ENCODE measurements around the gene AK5.

AK5 gene

DNA sequence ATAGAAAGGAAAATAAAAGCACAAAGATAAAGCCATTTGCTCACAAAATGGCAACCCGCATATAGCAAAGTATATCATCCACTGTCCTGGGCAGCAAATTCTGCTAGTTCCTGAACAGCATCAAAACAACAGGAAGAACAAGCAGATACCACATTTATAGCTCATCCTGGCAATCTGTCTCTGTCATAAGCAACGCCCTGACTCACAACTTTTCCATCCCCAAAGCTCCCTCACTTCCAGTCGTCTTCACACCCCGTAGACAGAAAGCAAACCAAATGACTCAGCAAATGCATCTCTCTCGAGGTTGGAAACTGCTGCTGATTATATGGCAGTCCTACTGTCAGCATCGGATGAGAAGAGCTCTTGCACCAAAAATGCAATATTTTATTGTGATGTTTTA is 65.8 kb downstream of the AK5 start:
- peak; percentile 69 for DNase-seq (ENCODE audit: low read depth, low spot score)
- H3K27ac ChIP-seq = no peak overlapping the region

DNA sequence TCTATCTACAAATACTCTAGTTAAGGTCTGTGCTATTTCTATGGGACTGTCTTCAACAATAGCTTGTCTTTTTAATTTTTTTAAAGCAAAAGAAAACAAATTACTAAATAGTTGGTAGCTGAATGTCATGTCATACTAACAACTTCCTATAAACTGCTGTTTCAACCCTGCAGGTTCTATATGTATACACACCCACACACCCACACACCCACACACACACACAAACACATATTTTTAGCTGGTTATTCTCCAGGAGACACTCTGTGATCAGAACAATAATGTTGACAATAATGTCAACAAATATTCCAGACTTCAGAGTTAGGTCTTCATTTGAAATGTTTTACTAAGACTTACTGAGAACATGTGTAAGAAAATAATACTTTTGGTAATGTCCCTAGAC is 66.7 kb downstream of the AK5 start:
- no peak for DNase-seq (ENCODE audit: low read depth, low spot score)
- no peak overlapping the region for H3K27ac ChIP-seq

DNA sequence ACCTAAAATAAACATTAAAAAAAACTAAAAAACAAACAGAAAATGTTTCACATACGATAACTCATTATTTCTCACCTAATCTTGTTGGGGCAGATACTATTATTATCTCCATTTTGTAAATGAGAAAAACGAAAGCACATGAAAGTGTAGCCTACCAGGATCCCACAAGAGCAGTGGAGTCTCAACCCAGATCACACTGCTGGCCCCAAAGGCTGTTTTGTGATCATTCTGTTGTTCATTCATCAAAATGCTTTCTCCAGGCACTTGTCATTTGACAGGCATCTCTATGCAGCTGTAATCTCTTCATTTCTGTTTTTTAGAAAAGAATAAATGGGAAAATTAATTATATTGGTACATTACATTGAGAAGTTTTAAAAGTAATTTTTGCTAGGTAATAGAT is 67.5 kb downstream of the AK5 start:
- no peak for DNase-seq (ENCODE audit: low read depth, low spot score)
- H3K27ac ChIP-seq = no peak overlapping the region

DNA sequence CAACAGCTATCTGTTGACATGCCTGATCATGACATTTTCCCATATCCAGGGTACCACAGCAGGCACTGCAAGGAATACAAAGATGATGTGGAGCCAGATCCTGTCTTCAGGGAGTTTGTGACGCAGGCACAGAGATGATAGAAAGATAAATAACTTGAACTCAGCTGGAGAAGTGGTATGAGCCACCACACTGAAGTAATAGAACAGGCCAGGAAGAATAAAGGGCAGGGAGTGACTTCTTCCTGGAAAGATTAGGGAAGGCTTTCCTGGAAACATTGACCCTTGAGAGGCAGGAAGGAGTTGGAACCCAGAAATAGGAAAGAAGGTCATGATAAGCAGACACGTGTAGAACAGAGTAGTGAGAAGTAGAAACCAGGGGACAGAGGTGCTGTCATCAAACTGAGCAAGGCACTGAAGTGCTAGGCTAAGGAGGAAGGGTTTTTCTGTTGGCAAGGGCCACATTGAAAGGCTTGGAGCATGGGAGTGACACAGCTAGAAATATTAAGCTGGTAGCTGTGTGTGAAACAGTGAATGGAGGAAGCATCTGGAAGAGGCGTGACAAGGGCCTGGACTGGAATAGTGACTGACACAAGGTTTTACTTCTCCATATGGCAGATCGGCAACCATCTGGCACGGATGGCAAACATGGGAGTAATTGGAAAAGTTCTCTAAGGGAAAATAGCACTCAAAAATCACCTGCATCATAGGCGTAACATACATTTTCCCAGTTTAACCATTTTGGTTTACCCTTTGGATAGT is 68.4 kb downstream of the AK5 start:
- no peak for DNase-seq (ENCODE audit: low read depth, low spot score)

DNA sequence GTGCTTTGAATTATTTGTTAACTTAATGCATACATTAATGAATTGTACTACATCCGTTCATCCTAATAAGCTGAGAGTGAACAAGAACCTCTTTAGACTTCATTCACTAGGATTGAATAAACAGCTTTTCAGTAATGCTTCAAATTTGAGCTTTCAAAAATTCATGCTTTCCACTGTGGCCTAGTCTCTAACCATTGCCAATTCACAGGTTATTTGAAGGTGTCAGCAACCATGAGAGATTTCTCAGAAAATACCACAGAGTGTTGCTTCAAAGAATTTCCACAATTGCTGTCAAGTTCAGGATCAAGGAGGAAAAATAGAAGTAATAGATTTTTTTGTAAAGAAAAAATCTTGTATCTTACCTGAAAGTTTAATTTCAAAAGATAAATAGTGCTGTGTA is 72.7 kb downstream of the AK5 start:
- H3K27ac ChIP-seq = no peak overlapping the region
- no peak for DNase-seq (ENCODE audit: low read depth, low spot score)

More for the DNA sequence above, 68.4 kb downstream of the AK5 start:
- no peak overlapping the region for H3K27ac ChIP-seq

DNA sequence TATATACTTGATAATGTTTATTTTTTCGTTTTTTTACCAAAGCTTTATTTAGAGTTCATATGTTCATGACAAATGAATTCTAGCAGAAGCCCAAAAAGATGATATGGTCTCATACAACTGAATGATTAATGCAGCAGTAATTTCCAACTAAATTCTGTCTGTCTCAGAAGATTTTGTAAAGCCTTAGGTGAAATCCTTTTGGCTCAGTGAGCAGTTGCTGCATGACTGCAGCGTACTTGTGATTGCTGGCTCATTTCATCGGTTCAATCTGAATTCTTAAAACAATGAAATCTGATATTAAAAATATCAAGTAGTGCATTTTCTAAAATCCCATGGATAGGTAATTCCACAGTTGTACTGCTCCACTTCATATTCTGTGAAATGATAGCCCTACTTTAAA is 73.2 kb downstream of the AK5 start:
- no peak overlapping the region for H3K27ac ChIP-seq
- no peak for DNase-seq (ENCODE audit: low read depth, low spot score)

DNA sequence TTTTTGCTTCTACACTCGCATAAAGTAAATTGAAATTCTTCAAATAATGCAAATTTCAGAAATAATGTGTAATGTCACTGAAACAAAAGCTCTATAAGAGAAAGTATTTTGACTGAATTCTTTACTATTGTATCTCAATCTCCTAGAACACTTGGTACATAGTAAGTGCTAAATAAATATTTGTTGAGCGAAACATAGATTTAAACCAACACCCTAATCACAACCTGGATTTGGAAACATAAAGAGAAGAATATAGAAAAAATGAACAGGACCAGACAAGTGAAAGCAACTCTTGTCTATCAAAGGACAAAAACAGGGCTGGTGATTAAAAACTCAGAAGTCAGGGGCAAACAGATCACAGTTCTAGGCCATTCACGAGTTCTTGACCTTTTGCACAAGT is 74.3 kb downstream of the AK5 start:
- DNase-seq (ENCODE audit: low read depth, low spot score) = no peak
- H3K27ac ChIP-seq = no peak overlapping the region

DNA sequence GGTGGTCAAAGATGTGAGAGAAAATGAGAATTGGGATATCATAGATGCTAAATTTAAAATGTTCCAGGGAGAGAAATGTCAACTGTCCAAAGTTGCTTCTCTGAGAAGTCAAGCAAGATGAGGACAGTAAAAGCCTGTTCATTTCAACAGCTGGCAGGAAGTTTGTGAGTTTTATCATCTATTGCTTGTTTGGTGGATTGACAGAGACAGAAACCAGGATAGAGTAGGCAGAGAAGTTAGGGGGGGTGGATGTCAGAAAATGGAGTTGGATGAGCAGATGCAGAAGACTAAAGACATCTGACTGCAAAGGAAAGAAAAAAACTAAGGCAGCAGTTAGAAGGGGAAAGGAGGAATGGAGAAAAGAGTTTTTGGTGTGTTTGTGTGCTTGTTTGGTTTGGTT is 78.4 kb downstream of the AK5 start:
- DNase-seq (ENCODE audit: low read depth, low spot score) = no peak
- H3K27ac ChIP-seq = no peak overlapping the region

DNA sequence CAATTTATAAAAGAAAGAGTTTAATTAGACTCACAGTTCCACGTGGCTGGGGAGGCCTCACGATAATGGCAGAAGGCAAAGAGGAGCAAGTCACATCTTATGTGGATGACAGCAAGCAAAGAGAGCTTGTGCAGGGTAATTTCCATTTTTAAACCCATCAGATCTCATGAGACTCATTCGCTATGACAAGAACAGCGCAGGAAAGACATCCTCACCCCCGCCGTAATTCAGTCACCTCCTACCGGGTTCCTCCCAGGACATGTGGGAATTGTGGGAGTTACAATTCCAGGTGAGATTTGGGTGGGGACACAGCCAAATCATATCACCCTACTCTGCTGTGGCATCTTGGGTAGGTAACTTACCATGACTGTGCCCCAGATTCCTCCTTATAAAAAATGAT is 79.8 kb downstream of the AK5 start:
- no peak overlapping the region for H3K27ac ChIP-seq
- no peak for DNase-seq (ENCODE audit: low read depth, low spot score)

DNA sequence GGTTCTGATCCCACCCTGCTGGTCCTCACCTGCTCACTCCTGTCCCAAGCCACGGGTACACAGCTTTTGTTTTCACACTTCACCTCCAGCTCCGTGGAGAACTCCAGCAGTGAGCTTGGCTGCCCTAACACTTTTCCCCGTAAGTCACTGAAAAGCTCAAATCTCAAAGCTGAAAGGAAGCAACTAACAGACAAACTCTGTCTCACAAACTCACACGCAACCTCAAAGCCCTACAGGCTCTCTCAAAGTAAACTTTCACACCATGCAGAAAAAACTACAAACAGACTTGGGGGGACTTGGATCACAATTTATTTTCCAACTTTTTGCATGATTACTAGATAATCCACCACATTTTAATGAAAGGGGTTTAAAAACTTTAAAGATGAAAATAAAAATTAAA is 88.3 kb downstream of the AK5 start:
- H3K27ac ChIP-seq = no peak overlapping the region
- no peak for DNase-seq (ENCODE audit: low read depth, low spot score)

DNA sequence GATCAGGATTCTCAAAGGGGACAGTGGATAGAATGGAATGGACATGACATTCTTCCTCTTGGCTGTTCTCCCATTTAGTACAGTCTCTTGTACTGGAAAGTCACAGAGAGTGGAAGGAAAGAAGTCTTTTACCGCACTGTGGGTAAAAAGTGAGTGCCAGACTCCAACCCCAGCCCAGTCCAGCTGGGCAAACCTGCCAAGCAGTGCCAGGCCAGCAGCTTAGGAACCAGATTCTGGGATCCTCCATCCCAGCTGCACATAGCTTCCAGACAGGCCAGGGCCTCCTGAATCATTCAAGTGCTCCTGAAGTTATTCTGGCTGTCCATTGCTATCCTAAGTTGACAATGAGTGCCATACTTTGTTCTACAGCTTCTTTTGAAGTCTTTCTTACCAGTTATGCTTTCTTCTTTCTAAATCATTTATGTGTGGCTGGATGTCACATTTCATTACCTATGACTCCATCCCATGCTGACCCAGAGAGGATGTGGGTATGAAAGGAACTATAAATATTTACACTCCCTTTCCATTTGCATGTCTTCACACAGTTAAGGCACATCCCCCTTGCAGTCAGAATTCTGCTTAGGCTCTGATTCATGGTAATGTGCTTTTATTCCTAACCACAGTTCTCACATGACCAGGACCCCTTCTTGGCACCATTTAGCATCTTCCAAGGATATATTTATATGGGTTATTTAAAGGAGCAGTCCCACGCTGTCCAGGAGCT is 88.9 kb downstream of the AK5 start:
- H3K27ac ChIP-seq = peak overlapping the region; percentile 14
- peak; percentile 24 for DNase-seq (ENCODE audit: low read depth, low spot score)

DNA sequence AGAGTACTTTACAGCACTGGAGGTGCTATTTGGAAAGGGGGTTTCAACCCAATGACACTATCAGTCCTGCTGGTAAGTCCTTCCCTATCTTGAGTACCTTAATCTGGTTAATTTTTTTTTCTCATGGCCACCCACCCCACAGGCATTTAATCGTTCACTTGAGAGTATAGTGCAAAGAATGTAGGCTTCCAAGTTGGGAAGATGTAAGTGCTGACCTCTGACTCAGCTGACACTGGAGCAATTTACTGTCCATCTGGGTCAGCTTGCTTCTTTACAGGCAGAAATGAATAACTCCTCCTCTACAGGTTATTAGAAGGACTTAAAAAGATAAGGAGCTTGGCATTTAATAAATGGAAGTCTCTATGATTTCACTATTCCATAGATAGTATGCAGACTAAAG is 89.6 kb downstream of the AK5 start:
- peak overlapping the region; percentile 14 for H3K27ac ChIP-seq

DNA sequence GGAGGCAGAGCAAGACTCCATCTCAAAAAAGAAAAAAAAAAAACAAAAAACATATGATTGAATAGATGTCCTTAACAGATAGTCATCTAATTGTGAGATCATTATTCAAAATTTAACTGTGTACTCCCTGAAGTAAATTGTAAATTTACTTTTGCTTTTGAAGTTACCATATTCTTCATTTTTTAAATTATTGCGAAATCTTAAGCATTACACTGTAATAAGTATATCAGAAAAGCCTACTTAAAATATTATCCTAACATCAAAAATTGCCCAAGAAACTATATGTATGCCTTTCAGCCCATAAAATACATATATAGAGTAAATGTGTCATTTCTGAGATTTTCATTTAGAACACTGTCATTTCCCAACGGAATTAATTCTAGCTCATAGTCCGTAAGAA is 91.9 kb downstream of the AK5 start:
- DNase-seq (ENCODE audit: low read depth, low spot score) = no peak
- H3K27ac ChIP-seq = no peak overlapping the region

More for the DNA sequence above, 89.6 kb downstream of the AK5 start:
- no peak for DNase-seq (ENCODE audit: low read depth, low spot score)

DNA sequence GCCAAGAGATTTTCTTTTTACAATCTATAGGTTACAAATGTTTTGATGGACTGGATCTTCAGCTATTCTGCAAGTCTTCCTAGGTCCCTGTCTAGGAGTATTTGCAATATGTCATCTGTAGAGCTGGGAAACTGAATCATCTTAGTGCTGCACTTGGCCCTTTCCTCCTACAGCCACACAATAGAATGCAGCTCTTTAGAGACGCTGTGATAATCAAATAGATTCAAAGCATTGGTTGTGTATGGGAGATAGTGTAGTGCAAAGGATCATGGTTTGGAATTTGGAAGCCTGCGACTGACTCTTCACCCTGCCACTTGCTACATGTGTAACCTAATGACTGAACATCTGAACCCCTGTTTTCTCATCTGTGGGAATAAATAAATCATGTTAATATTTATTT is 93.7 kb downstream of the AK5 start:
- no peak overlapping the region for H3K27ac ChIP-seq
- DNase-seq (ENCODE audit: low read depth, low spot score) = no peak

DNA sequence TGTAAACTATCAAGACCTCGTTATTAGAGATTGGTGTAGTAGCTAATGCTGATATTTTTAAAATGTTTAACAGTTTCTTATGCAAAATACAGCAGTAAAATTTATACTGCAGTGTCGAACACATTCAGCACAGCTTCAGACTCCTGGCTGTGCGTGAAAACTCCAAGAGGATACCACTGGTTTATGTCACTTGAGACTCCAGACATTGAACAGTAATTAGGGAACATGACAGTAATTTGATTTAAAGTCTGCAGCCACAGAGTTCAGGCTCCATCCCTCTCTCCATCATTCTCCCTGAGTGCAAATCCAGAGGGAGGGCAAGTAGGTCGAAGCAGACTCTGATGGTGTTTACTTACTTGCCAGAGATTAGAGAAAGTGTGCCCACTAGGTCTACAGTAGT is 94.2 kb downstream of the AK5 start:
- DNase-seq (ENCODE audit: low read depth, low spot score) = no peak
- H3K27ac ChIP-seq = no peak overlapping the region

DNA sequence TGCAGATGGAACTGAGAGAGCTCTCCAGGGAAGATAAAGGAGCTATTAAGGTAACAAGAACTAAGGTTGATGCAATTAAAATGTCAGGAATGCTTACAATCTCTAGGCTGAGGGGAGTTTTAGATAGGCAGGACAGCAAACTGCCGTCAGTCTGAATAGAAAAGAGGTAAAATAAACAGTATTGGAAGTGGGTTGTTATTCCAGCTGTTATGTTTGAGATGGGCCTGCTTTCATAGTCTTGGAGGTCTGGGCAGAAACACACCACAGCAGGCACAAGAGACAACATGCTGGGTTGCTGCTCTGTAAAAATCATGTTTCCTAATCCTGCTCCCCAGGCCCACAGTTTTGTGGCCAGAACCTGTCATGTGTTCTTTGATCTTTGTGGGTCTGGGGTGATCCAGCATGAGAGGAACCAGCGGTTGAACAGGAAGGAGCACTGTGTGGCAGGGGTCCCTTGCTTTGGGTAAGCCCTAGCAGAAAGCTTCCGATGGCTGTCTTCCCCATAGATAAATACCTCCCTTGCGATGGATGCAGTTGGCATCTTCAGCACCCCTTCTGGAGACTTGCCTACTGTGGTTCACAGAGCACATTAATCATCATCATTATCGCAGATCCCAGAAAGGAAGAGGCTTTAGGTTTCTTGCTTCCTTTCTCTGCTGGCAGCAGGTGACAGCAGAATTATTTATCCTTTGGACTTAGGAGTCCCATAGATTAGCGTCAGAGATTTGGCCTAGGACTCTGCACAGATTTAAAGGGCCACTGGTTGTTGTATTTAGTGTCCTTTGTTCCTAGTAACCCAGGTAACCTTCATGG is 97.1 kb downstream of the AK5 start:
- DNase-seq (ENCODE audit: low read depth, low spot score) = no peak
- H3K27ac ChIP-seq = no peak overlapping the region

DNA sequence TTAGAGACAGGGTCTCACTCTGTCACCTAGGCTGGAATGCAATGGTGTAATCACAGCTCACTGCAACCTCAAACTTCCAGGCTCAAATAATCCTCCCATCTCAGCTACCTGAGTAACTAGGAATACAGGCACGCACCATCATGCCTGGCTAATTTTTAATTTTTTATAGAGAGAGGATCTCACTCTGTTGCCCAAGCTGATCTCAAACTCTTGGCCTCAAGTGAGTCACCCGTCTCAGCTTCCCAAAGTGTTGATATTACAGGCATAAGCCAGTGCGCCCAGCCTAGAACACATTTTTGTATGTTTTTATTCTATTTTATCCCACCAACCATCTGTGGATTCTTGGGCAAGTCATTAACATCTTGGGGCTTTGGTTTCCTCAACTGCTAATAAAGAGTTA is 100.5 kb downstream of the AK5 start:
- DNase-seq (ENCODE audit: low read depth, low spot score) = peak; percentile 14

DNA sequence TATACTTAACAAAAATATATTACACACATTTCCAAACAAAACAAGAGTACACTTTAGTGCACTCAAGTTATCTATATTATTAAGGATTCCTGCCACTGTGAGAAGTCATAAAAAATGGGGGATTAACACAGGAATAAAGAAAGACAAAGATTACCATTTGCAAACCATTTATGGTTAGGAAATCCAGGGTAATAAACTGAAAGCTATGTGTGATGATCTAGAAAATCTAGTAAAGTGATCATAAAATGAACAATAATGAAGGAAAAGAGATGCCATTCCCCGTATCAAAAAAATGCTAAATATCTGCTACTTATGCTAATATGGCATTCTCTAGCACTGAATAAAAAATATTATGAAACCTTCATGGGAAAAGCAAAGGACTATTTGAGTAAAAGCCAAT is 101.4 kb downstream of the AK5 start:
- DNase-seq (ENCODE audit: low read depth, low spot score) = no peak
- H3K27ac ChIP-seq = no peak overlapping the region

More for the DNA sequence above, 100.5 kb downstream of the AK5 start:
- no peak overlapping the region for H3K27ac ChIP-seq

DNA sequence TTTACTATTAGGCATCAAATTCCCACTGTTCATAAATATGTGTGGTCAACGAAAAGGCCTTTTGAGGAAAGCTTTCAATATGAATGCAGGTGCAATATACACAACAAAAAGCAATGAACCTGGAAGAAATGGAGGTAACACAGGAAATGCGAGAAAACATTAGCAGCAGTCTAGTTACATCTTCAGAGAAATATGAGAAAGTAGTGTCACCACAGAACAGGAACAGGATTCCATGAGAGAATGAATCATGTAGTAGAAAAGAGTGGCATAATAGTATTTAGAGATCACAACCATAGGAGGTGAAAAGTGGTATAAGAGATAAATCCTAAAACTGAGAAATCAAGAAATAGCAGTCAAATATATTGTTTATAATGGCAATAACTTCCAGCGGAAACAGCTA is 103.7 kb downstream of the AK5 start:
- DNase-seq (ENCODE audit: low read depth, low spot score) = no peak
- no peak overlapping the region for H3K27ac ChIP-seq

DNA sequence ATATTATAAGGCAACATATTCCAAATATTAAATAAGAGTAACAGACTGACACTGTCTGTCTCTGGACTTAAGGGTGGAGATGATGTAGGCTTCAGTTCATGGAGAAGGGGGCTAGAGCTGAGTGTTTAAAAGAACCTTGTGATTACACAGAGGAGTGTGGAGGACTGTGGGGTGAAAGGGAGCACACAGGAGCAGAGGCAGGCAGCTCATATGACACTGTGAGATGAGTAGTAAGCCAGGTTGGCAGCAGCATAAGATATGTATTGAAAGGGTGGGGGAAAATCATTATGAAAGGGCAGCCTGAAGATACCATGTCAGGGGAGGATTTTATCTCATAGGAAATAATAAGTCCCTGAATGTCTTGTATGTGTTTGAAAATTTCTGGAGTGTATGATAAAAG is 104.5 kb downstream of the AK5 start:
- no peak for DNase-seq (ENCODE audit: low read depth, low spot score)
- no peak overlapping the region for H3K27ac ChIP-seq

DNA sequence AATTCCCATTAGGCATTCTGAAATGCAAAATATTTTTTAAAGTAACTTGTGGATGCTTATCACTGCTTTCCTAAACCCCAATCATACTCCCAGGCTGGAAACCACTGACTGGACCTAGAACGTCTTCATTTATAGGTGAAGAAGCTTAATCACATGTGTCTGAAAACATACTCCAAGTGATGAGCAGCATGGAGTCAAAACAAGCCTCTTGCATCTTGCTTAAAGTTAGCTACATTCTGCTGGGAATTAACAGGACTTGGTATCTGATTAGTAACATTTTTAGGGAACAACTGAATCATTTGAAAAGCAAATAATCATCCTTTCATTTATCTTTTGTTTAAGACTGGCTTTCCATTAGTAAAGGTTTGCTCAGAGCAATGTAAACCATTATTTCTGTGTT is 105.7 kb downstream of the AK5 start:
- no peak for DNase-seq (ENCODE audit: low read depth, low spot score)
- H3K27ac ChIP-seq = no peak overlapping the region

Measured in epithelial cell of prostate (primary cell).